ENCODE measurements around the gene ACP4.

Gene ACP4

GRCh38 chr19:50826492-50827240 lies 36.5 kb downstream of the ACP4 start:
- DNase-seq: no peak

DNA sequence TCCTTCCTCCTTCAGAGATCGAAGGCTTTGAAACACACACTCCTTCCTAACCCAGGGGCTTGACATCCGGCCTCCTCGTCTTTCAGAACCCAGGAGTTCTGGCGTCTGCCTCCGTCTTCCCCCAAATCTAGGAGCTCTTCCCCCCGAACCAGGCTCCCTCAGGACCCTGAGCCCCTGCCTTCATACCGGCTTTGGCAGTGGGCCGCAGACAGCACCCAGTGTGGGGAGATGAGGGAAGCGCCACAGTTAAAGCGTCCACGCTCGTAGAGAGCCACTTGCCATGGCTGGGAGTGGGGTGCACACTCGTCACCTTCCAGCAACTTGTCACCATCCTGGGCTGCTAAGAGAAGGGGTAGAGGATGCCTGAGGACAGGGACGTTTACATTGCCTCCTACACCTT lies 37.3 kb downstream of the ACP4 start:
- no peak for DNase-seq

GRCh38 chr19:50829801-50830200 lies 39.6 kb downstream of the ACP4 start:
- no peak for DNase-seq

DNA sequence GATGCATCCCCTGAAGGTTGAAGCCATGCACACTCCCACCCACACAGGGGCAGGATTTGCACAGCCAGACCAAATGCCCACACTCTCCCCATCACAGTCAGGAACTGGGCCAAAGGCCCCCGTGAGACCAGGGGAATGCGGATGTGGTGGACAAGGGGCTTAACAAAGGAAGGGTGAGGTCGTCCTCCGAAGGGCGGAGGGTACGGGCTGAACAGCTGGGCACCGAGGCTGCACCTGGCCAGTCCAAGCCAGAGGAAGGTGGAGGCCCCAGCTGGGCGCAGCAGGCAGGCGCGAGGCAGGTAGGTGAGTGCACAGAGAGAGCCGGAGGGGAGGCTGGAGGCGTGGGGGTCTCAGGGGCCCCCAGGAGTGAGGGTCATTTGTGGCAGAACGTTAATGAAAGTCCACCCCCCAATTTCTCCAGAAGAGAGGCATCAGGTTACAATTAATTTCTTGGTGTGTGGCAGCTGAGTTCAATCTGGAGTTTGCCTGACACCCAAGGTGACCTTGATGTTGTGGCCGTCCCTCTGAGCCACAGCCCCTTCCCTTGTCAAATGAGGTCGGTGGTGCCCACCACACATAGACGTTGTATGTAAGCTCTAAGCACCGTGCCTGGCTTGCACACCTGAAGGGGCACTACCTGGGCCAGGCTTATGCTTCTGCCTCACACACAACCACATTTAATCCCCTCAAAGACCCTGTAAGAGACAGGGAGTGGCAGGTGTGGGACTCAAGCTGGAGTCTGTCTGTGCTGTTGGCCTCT lies 40.2 kb downstream of the ACP4 start:
- DNase-seq: no peak

DNA sequence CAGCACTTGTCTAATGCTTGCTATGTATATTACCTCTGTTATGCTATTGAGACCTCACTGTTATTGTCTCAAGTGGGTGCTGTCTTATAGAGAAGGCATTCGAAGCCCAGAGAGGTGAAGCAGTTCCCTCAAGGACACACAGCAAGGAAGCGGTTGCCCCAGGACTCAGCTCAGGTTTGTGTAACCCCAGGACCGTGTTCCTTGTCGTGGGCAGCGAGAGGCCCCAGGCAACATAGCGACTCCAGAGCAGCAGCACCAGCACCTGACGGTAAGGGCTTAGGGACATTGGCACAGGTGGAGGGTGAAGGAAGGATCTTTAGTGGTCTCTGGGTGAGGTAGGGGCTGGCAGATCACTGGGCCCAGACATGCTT lies 40.8 kb downstream of the ACP4 start:
- no peak for DNase-seq

DNA sequence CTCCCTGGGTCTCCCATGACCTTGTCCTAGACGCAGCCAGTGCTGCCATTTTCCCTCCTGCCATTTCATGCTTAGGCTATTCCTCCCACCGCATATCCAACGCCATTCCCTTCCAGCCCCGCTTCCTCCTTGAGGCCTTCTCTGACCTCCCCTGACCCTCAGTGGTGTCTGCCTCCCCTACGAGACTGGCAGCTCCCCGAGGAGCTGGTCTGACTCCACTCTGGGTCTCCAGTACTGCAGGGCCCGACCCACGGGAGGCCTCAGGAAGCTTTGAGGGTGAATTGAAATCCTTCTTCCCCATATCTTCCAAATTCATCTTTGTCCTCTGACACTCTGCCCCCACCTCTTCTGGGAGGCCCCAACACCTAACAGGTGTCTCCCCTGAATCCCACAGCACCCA lies 42.5 kb downstream of the ACP4 start:
- no peak for DNase-seq

DNA sequence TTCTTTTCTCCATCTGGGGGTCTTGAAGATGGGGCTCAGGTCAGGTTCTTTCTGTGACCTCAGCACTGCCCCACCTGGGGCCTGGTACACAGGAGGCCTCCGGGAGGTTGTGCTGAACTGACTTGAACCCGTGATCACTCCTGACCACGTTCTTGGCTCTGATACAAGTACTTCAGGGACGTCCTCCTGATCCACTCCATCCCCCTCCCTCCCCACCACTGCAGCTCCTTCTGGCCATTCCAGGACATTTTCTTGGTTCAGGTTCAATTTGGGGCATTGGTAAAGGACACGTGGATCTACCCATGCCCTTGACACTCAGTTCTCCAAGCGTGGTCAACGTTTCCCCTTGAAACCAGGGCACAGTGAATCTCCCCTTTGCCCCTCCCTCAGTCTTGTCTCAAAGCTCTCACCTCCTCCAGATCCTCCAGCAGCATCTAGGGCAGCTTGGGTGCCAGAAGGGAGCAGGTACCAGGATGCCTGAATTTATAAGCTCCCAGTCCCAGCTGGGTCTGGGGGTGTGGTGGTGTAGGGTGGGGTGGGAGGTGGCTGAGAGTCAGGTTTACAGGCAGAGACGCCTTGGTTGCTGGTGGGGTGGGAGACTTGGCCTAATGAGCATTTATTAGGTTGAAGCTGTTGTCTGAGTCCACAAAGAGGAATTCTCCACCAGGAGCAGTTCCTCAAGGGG lies 43.0 kb downstream of the ACP4 start, which contains the start of gene KLK15:
Gene KLK15, minus strand, starts transcription at position 458 of the 685 bp plus-strand sequence. CDS start 2,082 bp downstream, outside the sequence.
- DNase-seq: no peak

DNA sequence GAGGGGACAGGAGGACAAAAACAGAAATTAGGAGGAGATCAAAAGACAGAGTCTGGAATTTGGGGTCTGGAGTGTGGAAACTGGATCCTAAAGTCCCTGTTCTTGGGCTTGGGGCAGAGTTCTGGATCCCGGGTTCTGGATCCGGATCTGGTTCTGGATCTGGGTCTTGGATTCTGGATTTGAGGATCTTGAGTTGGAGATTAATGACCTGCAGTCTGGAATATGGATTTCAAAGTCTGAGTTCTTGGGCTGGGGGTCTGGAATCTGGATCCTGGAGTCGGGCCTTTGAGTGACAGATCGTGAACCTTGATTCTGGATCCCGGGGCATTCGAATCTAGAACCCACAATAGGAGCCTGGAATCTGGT lies 43.6 kb downstream of the ACP4 start:
- DNase-seq: no peak

GRCh38 chr19:50835103-50835784 lies 45.0 kb downstream of the ACP4 start:
- DNase-seq: no peak

- DNase-seq: peak; percentile 82
Observed at GRCh38 chr19:50835785-50836542, 45.7 kb downstream of the ACP4 start.

DNA sequence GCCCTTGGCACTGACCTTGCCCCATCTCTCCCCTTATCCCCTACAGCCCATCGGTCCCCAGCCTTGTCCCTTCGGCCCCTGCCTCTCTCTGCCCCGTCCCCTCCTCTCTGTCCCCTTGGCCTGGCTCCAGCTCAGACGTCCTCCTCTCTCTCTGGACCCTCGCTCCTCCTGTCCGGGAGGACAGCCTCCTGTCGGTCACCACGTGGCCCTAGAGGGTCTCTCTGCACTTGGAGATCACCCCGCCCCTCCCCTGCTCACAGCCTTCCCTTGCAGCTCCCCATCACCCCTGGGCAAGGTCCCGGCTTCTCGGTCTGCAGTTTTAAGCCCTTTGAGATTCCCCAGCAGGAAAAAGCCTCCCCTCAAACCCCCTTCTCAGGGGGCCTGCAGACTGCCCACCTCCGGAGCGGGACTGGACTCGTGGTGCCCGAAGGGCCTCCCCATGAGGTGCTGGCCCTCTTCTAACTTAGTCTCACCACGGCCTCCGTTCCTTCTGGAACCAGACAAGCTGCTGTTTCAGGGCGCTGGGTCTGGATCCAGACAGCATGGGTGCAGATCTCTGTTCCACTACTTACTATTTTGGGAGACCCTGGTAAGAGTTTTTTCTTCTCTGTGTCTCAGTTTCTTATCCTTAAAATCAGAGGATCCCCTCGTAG lies 46.5 kb downstream of the ACP4 start:
- DNase-seq: no peak

GRCh38 chr19:50837300-50837699 lies 47.1 kb downstream of the ACP4 start:
- no peak for DNase-seq

DNA sequence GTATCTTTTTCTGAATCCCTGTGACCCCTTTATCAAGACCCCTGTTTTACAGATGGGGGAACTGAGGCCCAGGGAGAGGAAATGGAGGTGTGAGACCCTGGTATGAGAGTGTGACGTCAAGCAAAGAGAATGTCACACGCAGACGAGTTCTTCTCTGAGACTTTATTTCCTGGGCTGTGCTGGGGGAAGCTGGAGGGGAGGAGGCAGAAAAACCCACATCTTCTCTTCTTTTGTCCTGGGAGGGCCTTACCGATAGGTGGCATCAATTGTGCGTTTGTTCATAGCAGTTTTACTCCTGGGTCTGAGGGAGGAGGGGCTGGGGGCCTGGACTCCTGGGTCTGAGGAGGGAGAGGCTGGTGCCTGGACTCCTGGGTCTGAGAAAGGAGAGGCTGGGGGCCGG lies 48.0 kb downstream of the ACP4 start:
- no peak for DNase-seq

GRCh38 chr19:50839712-50840655 lies 49.8 kb downstream of the ACP4 start:
- DNase-seq: no peak

GRCh38 chr19:50842130-50842529 lies 51.9 kb downstream of the ACP4 start:
- no peak for DNase-seq

- no peak for DNase-seq
Observed at GRCh38 chr19:50843205-50843604, 53.0 kb downstream of the ACP4 start.

- DNase-seq: no peak
Observed at GRCh38 chr19:50843701-50844221, 53.5 kb downstream of the ACP4 start.

DNA sequence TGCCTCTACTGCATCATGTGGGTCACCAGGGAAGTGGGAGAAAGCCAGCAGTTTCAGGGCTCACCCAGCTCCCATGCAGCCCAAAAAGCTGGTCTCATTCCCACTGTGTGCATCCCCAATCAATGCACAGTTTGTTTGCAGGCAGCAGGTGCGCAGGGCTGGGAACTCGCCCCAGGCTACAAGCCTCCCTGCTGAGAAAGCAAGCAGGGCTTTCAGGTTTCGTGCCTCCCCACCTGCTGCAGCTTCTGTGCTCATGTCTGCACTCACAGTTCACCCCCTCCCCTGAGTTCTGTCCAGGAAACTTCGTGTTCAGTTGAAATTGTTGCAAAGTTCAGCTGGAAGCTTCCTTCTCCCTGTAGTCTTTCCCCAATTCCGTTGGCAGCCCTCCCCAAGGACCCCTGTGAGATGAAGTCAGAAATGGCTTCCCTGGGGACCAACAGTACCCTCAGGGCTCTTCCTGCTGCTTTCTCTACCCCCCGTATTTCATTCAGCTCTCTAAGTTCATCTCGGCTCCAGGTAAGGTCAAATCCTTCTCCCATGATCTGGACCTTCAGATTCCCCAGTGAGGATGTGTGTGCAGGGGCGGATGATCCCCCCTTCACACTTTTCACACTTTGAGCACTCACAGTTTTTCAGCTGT lies 54.2 kb downstream of the ACP4 start:
- DNase-seq: no peak
